Breast epithelium (tissue), 3 donors: Measurements from ENCODE around the gene FNBP1.
"Not testable (repeated sequence)": the region's sequence is repeated elsewhere in the genome, so short reads cannot be mapped to it uniquely, and the experiment has no call there.

Experiments used
- POLR2A ChIP-seq: fragments of 450-650 bp; IDR thresholded peaks from one replicate; pipeline ENCODE4 v1.6.1; 2016; ENCODE audit warnings: antibody characterized with exemption, mild to moderate bottlenecking, moderate library complexity
- POLR2AphosphoS5 ChIP-seq, 3 donors: sonication (generic); formaldehyde crosslinking; IDR thresholded peaks; one replicate each; pipeline ENCODE4 v1.6.1; 2017; ENCODE audit warnings: antibody characterized with exemption in 3 of 3
- TF ChIP-seq, protein P1 (sequence below), 3 donors: fragments of 450-650 bp; IDR thresholded peaks; one replicate each; pipeline ENCODE4 v1.5.1; 2016 to 2017; ENCODE audit warnings: antibody characterized with exemption in 3 of 3, mild to moderate bottlenecking in 3 of 3, moderate library complexity in 3 of 3

DNA sequence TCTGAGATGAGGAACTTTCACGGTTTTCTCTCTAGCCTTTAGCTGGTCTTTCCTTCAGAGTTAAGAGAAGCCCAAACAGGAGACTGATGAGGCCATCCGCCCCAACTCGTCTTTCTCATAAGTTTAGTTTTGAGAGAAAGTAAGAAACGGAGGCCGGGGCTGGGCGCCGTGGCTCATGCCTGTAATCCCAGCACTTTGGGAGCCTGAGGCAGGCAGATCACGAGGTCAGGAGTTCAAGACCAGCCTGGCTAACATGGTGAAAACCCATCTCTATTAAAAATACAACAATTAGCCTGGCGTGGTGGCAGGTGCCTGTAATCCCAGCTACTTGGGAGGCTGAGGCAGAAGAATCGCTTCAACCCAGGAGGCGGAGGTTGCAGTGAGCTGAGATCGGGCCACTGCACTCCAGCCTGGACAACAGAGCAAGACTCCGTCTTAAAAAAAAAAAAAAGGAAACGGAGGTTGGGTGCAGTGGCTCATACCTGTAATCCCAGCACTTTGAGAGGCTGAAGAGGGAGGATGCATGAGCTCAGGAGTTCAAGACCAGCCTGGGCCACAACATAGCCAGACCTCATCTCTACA, 152.2 kb downstream of the FNBP1 start:
- TF ChIP-seq, protein P1, sequence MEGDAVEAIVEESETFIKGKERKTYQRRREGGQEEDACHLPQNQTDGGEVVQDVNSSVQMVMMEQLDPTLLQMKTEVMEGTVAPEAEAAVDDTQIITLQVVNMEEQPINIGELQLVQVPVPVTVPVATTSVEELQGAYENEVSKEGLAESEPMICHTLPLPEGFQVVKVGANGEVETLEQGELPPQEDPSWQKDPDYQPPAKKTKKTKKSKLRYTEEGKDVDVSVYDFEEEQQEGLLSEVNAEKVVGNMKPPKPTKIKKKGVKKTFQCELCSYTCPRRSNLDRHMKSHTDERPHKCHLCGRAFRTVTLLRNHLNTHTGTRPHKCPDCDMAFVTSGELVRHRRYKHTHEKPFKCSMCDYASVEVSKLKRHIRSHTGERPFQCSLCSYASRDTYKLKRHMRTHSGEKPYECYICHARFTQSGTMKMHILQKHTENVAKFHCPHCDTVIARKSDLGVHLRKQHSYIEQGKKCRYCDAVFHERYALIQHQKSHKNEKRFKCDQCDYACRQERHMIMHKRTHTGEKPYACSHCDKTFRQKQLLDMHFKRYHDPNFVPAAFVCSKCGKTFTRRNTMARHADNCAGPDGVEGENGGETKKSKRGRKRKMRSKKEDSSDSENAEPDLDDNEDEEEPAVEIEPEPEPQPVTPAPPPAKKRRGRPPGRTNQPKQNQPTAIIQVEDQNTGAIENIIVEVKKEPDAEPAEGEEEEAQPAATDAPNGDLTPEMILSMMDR (IDR thresholded peaks at IDR 0.05), result not testable (repeated sequence)
- not testable (repeated sequence) for TF ChIP-seq POLR2AphosphoS5 (IDR thresholded peaks at IDR 0.05); POLR2A
